Measurements from ENCODE around the gene IL16. TPM values are rescaled to one million over a fixed set of nuclear protein-coding genes. Genes with fewer than 3 reads are reported as not detected.

IL16 gene
- total RNA-seq, 4 donors from 2014 or later = 8.2 to 19.9 (median 13.7) TPM

- Histone ChIP-seq H3K27me3 (no peaks in the 10 kb centered on the region), H3K36me3 (peaks cover 56% of the 10 kb centered on the region), H3K27ac (no peak overlapping the region), H3K4me3 (no peak overlapping the region), H3K4me1 (peaks cover 63% of the 10 kb centered on the region), H3K9me3 (no peaks in the 10 kb centered on the region)
- no peak for DNase-seq (ENCODE audit: low spot score in 2 of 2)
- no peak for TF ChIP-seq POLR2A (IDR thresholded peaks at IDR 0.05)
- no peak for TF ChIP-seq CTCF (IDR thresholded peaks at IDR 0.05)
- TF ChIP-seq EP300 (IDR thresholded peaks at IDR 0.05) = no peak
- no peak for TF ChIP-seq POLR2AphosphoS5 (IDR thresholded peaks at IDR 0.05)
- 93% methylated on average over 4 of the region's 4 CpGs for WGBS
Measured at GRCh38 chr15:81301385-81301784, 104.7 kb downstream of the IL16 start.

- H3K27me3 ChIP-seq = no peaks in the 10 kb centered on the region
- peak overlapping the region; percentile 25 for H3K27ac ChIP-seq
- H3K9me3 ChIP-seq = no peaks in the 10 kb centered on the region
- WGBS = 81% methylated on average over 5 of the region's 5 CpGs
- no peak overlapping the region for H3K4me3 ChIP-seq
- peaks cover 61% of the 10 kb centered on the region for H3K36me3 ChIP-seq
- TF ChIP-seq CTCF (IDR thresholded peaks at IDR 0.05) (no peak), POLR2AphosphoS5 (IDR thresholded peaks at IDR 0.05) (no peak), POLR2A (IDR thresholded peaks at IDR 0.05) (no peak), EP300 (IDR thresholded peaks at IDR 0.05) (no peak)
- peak in 1 of 2 donors; percentile 60 for DNase-seq (ENCODE audit: low spot score in 2 of 2)
- peaks cover 59% of the 10 kb centered on the region for H3K4me1 ChIP-seq
Measured at GRCh38 chr15:81301815-81302399, 105.2 kb downstream of the IL16 start.

- 86% methylated on average over 6 of the region's 6 CpGs for WGBS
- DNase-seq (ENCODE audit: low spot score in 2 of 2) = no peak
- peak overlapping the region; percentile 25 for H3K27ac ChIP-seq
- no peak overlapping the region for H3K4me3 ChIP-seq
- no peaks in the 10 kb centered on the region for H3K27me3 ChIP-seq
- H3K36me3 ChIP-seq = peaks cover 69% of the 10 kb centered on the region
- no peaks in the 10 kb centered on the region for H3K9me3 ChIP-seq
- peaks cover 51% of the 10 kb centered on the region for H3K4me1 ChIP-seq
- TF ChIP-seq CTCF (IDR thresholded peaks at IDR 0.05) (no peak), POLR2A (IDR thresholded peaks at IDR 0.05) (no peak), EP300 (IDR thresholded peaks at IDR 0.05) (no peak), POLR2AphosphoS5 (IDR thresholded peaks at IDR 0.05) (no peak)
Measured at GRCh38 chr15:81302701-81303109, 106.0 kb downstream of the IL16 start.

- Histone ChIP-seq H3K27me3 (no peaks in the 10 kb centered on the region), H3K4me1 (peaks cover 42% of the 10 kb centered on the region), H3K27ac (peak overlapping the region; percentile 36), H3K9me3 (no peaks in the 10 kb centered on the region), H3K36me3 (peaks cover 77% of the 10 kb centered on the region), H3K4me3 (no peak overlapping the region)
- WGBS = 55% methylated on average over 9 of the region's 9 CpGs
- no peak for TF ChIP-seq POLR2A (IDR thresholded peaks at IDR 0.05)
- TF ChIP-seq POLR2AphosphoS5 (IDR thresholded peaks at IDR 0.05) = no peak
- no peak for TF ChIP-seq EP300 (IDR thresholded peaks at IDR 0.05)
- no peak for TF ChIP-seq CTCF (IDR thresholded peaks at IDR 0.05)
- no peak for DNase-seq (ENCODE audit: low spot score in 2 of 2)
Measured at GRCh38 chr15:81303244-81304225, 106.9 kb downstream of the IL16 start.

- 47% methylated on average over 5 of the region's 5 CpGs for WGBS
Measured at GRCh38 chr15:81304226-81304625, 107.5 kb downstream of the IL16 start.

More at GRCh38 chr15:81304226-81304625, 107.5 kb downstream of the IL16 start:
- H3K4me1 ChIP-seq = peaks cover 40% of the 10 kb centered on the region
- no peak for DNase-seq (ENCODE audit: low spot score in 2 of 2)
- H3K36me3 ChIP-seq = peaks cover 84% of the 10 kb centered on the region
- H3K27me3 ChIP-seq = no peaks in the 10 kb centered on the region
- H3K4me3 ChIP-seq = no peak overlapping the region
- no peak for TF ChIP-seq EP300 (IDR thresholded peaks at IDR 0.05)
- no peak for TF ChIP-seq POLR2AphosphoS5 (IDR thresholded peaks at IDR 0.05)
- TF ChIP-seq CTCF (IDR thresholded peaks at IDR 0.05) = no peak
- TF ChIP-seq POLR2A (IDR thresholded peaks at IDR 0.05) = no peak
- no peaks in the 10 kb centered on the region for H3K9me3 ChIP-seq
- H3K27ac ChIP-seq = peak overlapping the region; percentile 36
